NCI-H2107 treated with DMSO at 0.1 percent for 48 hours (cell line): Measurements from ENCODE around the gene LAMP2.
"Not testable (repeated sequence)": the region's sequence is repeated elsewhere in the genome, so short reads cannot be mapped to it uniquely, and the experiment has no call there.

Experiments used
- DNase-seq: peaks from one replicate; lab custom pipeline; 2025; ENCODE audit not compliant: unreplicated experiment; lab: John Stamatoyannopoulos, UW

Gene LAMP2

GRCh38 chrX:120468825-120469525 lies at the start of gene LAMP2:
TSS of gene LAMP2 (minus strand) at chrX:120469296. CDS start at chrX:120469169, 127 bp downstream.
- peak; percentile 86 for DNase-seq

- DNase-seq = no peak
Measured at GRCh38 chrX:120517936-120518335, 48.8 kb upstream of the LAMP2 start.

GRCh38 chrX:120514236-120514635 lies 45.1 kb upstream of the LAMP2 start:
- DNase-seq = peak; percentile 19

GRCh38 chrX:120512627-120513026 lies 43.5 kb upstream of the LAMP2 start:
- DNase-seq = no peak

- no peak for DNase-seq
Measured at GRCh38 chrX:120512222-120512621, 43.1 kb upstream of the LAMP2 start.

- DNase-seq = no peak
Measured at GRCh38 chrX:120504569-120504968, 35.5 kb upstream of the LAMP2 start.

GRCh38 chrX:120499301-120500072 lies 30.4 kb upstream of the LAMP2 start:
- DNase-seq = no peak

- not testable (repeated sequence) for DNase-seq
Measured at GRCh38 chrX:120490119-120490518, 21.0 kb upstream of the LAMP2 start.

GRCh38 chrX:120486786-120487185 lies 17.7 kb upstream of the LAMP2 start:
- no peak for DNase-seq

GRCh38 chrX:120485638-120486520 lies 16.8 kb upstream of the LAMP2 start:
- peak; percentile 82 for DNase-seq

GRCh38 chrX:120485315-120485637 lies 16.2 kb upstream of the LAMP2 start:
- DNase-seq = no peak

GRCh38 chrX:120477453-120477852 lies 8.4 kb upstream of the LAMP2 start:
- DNase-seq = no peak

GRCh38 chrX:120476714-120477113 lies 7.6 kb upstream of the LAMP2 start:
- no peak for DNase-seq

- not testable (repeated sequence) for DNase-seq
Measured at GRCh38 chrX:120475447-120475846, 6.4 kb upstream of the LAMP2 start.

GRCh38 chrX:120474085-120474484 lies 5.0 kb upstream of the LAMP2 start:
- no peak for DNase-seq

GRCh38 chrX:120469657-120470056 lies 561 bp upstream of the LAMP2 start:
- not testable (repeated sequence) for DNase-seq

- no peak for DNase-seq
Measured at GRCh38 chrX:120468479-120468824, 644 bp downstream of the LAMP2 start.

- DNase-seq = no peak
Measured at GRCh38 chrX:120468071-120468470, 1.0 kb downstream of the LAMP2 start.

- no peak for DNase-seq
Measured at GRCh38 chrX:120464411-120464810, 4.7 kb downstream of the LAMP2 start.

- DNase-seq = no peak
Measured at GRCh38 chrX:120463241-120463640, 5.9 kb downstream of the LAMP2 start.

GRCh38 chrX:120462370-120462769 lies 6.7 kb downstream of the LAMP2 start:
- no peak for DNase-seq

GRCh38 chrX:120459309-120459708 lies 9.8 kb downstream of the LAMP2 start:
- DNase-seq = peak; percentile 44
